ENCODE measurements around the gene CPXM2.

CPXM2 gene

GRCh38 chr10:123721441-123722049 lies 170.1 kb downstream of the CPXM2 start:
- no peak overlapping the region for H3K27ac ChIP-seq (ENCODE audit: low read depth, low read length)
- no peak overlapping the region for H2AFZ ChIP-seq (ENCODE audit: low read depth, low read length, severe bottlenecking)
- TF ChIP-seq EZH2phosphoT487 (conservative IDR thresholded peaks at IDR 0.05; ENCODE audit: low read length) (no peak), CTCF (IDR thresholded peaks at IDR 0.05; ENCODE audit: insufficient read depth, low read length, poor library complexity, severe bottlenecking) (no peak)
- H3K36me3 ChIP-seq (ENCODE audit: low read length) = no peaks in the 10 kb centered on the region
- no peaks in the 10 kb centered on the region for H3K27me3 ChIP-seq (ENCODE audit: low read length)
- no peaks in the 10 kb centered on the region for H3K9me2 ChIP-seq (replicated peaks; ENCODE audit: insufficient read depth, low read length)
- no peaks in the 10 kb centered on the region for H4K20me1 ChIP-seq (ENCODE audit: low read depth, low read length)
- H3K79me2 ChIP-seq (ENCODE audit: insufficient read depth, low read length) = no peaks in the 10 kb centered on the region
- H3K4me3 ChIP-seq (ENCODE audit: insufficient read depth, low read length, poor library complexity, severe bottlenecking) = no peak overlapping the region
- no peaks in the 10 kb centered on the region for H3K9me3 ChIP-seq (ENCODE audit: insufficient read depth, low read length)
- no peak overlapping the region for H3K9ac ChIP-seq (ENCODE audit: low read length)
- no peak overlapping the region for H3K4me2 ChIP-seq (ENCODE audit: low read depth, low read length, poor library complexity, severe bottlenecking)
- H3F3A ChIP-seq (ENCODE audit: insufficient read depth) = no peaks in the 10 kb centered on the region

GRCh38 chr10:123720536-123720935 lies 171.1 kb downstream of the CPXM2 start:
- H3K9ac ChIP-seq (ENCODE audit: low read length) = no peak overlapping the region
- no peak overlapping the region for H2AFZ ChIP-seq (ENCODE audit: low read depth, low read length, severe bottlenecking)
- H3F3A ChIP-seq (ENCODE audit: insufficient read depth) = no peaks in the 10 kb centered on the region
- TF ChIP-seq CTCF (IDR thresholded peaks at IDR 0.05; ENCODE audit: insufficient read depth, low read length, poor library complexity, severe bottlenecking) (no peak), EZH2phosphoT487 (conservative IDR thresholded peaks at IDR 0.05; ENCODE audit: low read length) (no peak)
- no peaks in the 10 kb centered on the region for H3K27me3 ChIP-seq (ENCODE audit: low read length)
- no peaks in the 10 kb centered on the region for H3K9me2 ChIP-seq (replicated peaks; ENCODE audit: insufficient read depth, low read length)
- no peaks in the 10 kb centered on the region for H3K36me3 ChIP-seq (ENCODE audit: low read length)
- H3K4me3 ChIP-seq (ENCODE audit: insufficient read depth, low read length, poor library complexity, severe bottlenecking) = no peak overlapping the region
- no peak overlapping the region for H3K4me2 ChIP-seq (ENCODE audit: low read depth, low read length, poor library complexity, severe bottlenecking)
- no peaks in the 10 kb centered on the region for H4K20me1 ChIP-seq (ENCODE audit: low read depth, low read length)
- no peaks in the 10 kb centered on the region for H3K79me2 ChIP-seq (ENCODE audit: insufficient read depth, low read length)
- H3K9me3 ChIP-seq (ENCODE audit: insufficient read depth, low read length) = no peaks in the 10 kb centered on the region
- H3K27ac ChIP-seq (ENCODE audit: low read depth, low read length) = no peak overlapping the region

GRCh38 chr10:123718544-123719060 lies 173.0 kb downstream of the CPXM2 start:
- no peaks in the 10 kb centered on the region for H3K9me3 ChIP-seq (ENCODE audit: insufficient read depth, low read length)
- no peaks in the 10 kb centered on the region for H3K9me2 ChIP-seq (replicated peaks; ENCODE audit: insufficient read depth, low read length)
- H3K9ac ChIP-seq (ENCODE audit: low read length) = no peak overlapping the region
- no peaks in the 10 kb centered on the region for H4K20me1 ChIP-seq (ENCODE audit: low read depth, low read length)
- H3K27ac ChIP-seq (ENCODE audit: low read depth, low read length) = no peak overlapping the region
- H3K4me3 ChIP-seq (ENCODE audit: insufficient read depth, low read length, poor library complexity, severe bottlenecking) = no peak overlapping the region
- H3K27me3 ChIP-seq (ENCODE audit: low read length) = no peaks in the 10 kb centered on the region
- H3K36me3 ChIP-seq (ENCODE audit: low read length) = no peaks in the 10 kb centered on the region
- no peak overlapping the region for H3K4me2 ChIP-seq (ENCODE audit: low read depth, low read length, poor library complexity, severe bottlenecking)
- H3F3A ChIP-seq (ENCODE audit: insufficient read depth) = no peaks in the 10 kb centered on the region
- no peak for TF ChIP-seq CTCF (IDR thresholded peaks at IDR 0.05; ENCODE audit: insufficient read depth, low read length, poor library complexity, severe bottlenecking)
- TF ChIP-seq EZH2phosphoT487 (conservative IDR thresholded peaks at IDR 0.05; ENCODE audit: low read length) = no peak
- H2AFZ ChIP-seq (ENCODE audit: low read depth, low read length, severe bottlenecking) = no peak overlapping the region
- no peaks in the 10 kb centered on the region for H3K79me2 ChIP-seq (ENCODE audit: insufficient read depth, low read length)

All from SU-DHL-6 (cell line).